HG03097 (cell line): Measurements from ENCODE around the gene DAP.
"Not testable (repeated sequence)": the region's sequence is repeated elsewhere in the genome, so short reads cannot be mapped to it uniquely, and the experiment has no call there.

Experiments used
- ATAC-seq: cut with Tn5 transposase; IDR thresholded peaks from one replicate; pipeline ENCODE4 v1.9.1; 2021; ENCODE audit not compliant: unreplicated experiment, low FRiP score

Gene DAP

GRCh38 chr5:10761185-10761932 lies at the start of gene DAP:
TSS of gene DAP (minus strand) at chr5:10761234. CDS start at chr5:10761068, 166 bp downstream.
- ATAC-seq: peak; percentile 78

DNA sequence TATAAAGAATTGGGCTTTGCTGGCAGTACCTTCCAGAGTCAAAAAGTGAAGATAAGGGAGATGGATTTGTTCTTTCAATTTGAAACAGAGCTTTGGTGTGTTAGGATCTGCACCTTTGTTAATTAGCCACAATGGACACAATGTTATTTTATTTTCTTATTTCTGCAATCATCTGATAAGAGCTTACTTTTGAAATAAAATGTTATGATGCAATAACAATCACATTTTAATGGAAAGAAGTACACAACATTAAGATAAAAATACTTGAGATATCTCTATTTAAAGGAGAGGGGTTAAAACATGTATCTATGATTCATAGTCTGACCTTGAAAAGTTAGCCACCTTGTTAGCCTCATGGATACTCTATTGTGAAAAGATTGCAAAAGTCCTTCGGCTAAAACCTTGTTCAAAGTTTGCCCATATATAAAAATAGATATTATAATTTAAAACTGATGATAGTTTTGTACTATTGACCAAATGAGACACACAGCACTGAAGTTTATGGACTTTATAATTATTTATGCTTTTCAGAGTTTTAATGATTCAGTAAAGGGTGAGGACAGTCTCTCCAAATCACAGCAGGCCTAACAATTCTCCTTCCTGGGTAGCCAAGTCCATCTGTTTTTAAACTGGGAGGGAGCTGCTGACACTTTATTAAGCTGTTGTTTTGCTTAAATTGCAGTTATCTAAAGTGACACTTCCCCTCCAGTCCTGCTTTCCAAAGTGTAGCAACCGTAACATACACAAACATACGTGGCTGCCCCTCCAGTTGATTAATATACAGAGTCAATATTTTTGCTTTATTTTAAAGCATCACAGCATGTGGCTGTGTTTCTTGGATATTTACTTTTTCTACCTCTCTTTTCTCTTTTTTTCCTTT lies 47.6 kb upstream of the DAP start:
- no peak for ATAC-seq

DNA sequence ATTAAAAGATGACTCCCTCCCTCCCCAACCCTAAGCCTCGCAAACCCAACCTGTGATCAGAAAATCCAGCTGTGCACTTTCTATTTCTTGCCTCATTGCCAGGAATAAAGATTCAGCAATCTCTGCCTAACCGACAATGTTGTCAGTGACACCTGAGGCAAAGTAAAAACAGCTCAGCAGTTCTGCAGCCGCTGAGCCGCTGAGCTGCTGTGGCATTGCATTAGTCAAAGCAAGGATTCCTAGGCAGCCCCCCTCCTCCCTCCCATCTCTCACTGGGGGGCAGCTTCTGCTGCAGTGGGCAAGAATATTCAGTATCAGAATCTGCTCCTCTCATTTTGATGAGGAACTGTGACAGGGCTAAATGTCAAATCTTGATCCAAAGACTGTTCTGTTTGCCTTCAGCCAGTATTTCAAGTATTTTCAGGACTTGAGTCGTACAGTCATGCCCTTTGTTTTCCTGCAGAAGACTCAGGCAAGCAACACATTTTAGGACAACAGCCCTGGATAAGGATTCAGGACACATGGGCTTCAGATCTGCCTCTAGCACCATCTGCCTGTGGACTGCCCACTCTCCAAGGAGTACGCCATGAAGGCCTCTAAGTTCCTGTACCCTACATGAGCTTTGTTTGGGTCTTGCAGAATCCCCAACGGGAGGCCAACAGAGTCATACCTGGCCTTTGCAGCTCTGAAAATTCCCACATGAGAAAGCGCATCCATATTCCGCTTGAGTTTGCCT lies 41.1 kb upstream of the DAP start:
- no peak for ATAC-seq

GRCh38 chr5:10800852-10801251 lies 39.8 kb upstream of the DAP start:
- ATAC-seq: no peak

GRCh38 chr5:10797261-10797660 lies 36.2 kb upstream of the DAP start:
- no peak for ATAC-seq

- ATAC-seq: no peak
Observed at GRCh38 chr5:10793785-10794184, 32.8 kb upstream of the DAP start.

GRCh38 chr5:10792336-10792735 lies 31.3 kb upstream of the DAP start:
- no peak for ATAC-seq

GRCh38 chr5:10789726-10790125 lies 28.7 kb upstream of the DAP start:
- ATAC-seq: no peak

- no peak for ATAC-seq
Observed at GRCh38 chr5:10789021-10789420, 28.0 kb upstream of the DAP start.

DNA sequence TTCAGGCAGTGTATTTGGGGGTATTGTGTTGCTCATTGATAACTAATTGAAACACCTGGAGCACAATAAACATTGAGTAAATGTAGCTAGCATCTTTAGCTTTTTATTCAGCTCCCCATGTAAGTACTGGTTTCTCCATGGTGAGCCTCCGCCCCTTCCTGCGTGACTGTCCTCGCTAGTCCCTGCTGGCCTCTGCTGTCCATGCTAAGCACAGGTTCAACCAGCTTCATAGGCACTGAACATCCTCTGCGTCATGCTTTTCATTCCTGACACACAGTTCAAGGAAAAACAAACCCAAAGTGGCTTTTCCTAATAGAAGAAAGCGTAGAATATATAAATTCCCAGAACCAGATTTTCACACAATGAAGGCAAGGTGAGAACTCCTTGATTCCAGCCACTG lies 27.3 kb upstream of the DAP start:
- no peak for ATAC-seq

GRCh38 chr5:10786835-10787234 lies 25.8 kb upstream of the DAP start:
- ATAC-seq: no peak

DNA sequence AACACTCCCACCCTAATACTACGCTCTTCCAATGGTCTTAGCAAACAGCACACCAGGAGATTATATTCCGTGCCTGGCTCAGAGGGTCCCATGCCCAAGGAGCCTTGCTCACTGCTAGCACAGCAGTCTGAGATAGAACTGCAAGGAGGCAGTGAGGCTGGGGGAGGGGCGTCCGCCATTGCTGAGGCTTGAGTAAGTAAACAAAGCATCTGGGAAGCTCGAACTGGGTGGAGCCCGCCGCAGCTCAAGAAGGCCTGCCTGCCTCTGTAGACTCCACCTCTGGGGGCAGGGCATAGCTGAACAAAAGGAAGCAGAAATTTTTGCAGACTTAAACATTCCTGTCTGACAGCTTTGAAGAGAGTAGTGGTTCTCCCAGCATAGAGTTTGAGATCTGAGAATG lies 19.2 kb upstream of the DAP start:
- ATAC-seq: not testable (repeated sequence)

DNA sequence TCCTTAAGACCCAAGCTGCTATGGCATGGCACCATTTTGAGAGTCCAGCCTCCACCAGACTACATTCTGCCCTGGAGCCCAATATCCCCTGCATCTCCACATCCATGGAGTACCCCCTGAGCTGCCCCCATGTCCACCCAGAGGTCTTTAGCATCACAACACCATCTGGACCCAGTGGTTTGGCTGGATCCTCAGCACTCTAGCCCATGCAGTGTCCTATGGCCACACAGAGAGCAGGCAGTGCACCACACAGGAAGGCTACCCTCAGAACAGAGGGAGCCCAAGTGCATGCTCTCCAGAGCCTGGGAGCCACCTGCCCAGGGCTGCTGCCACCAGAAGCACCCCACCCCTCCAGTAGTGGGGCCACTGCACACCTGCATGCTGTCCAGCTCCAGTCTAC lies 18.6 kb upstream of the DAP start:
- no peak for ATAC-seq

- no peak for ATAC-seq
Observed at GRCh38 chr5:10778179-10778910, 17.3 kb upstream of the DAP start.

- no peak for ATAC-seq
Observed at GRCh38 chr5:10775646-10776045, 14.6 kb upstream of the DAP start.

DNA sequence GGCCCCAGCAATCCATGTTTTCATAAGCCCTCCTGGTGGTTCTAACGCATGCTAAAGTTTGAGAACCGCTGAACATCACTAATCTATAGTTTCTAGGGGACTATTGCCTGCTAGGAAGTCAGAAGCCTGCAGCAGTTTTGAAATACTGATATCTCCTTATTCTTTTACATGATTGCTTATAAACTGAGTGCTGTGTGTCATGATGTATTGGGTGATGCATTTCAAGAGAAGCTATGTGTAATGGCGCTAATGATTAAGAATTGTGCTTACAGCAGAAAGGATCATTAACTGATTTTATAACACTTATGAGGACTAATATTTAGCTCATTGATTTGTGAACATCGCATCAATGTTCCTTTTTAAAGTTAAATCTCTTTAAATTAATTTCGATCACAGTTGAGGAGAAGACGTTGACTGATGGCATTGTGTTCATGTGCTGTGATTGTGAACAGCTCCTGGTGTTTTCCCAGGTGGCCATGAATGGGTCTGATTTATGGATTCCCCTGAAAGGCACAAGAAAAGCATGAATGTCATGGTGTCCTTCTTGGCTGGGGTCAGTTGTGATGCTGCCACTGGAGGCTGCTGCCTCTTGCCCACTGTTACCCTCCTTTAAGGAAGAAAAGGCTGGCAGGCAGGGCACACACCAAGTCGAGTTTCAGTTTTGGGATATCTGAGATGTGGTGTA lies 12.0 kb upstream of the DAP start:
- no peak for ATAC-seq

DNA sequence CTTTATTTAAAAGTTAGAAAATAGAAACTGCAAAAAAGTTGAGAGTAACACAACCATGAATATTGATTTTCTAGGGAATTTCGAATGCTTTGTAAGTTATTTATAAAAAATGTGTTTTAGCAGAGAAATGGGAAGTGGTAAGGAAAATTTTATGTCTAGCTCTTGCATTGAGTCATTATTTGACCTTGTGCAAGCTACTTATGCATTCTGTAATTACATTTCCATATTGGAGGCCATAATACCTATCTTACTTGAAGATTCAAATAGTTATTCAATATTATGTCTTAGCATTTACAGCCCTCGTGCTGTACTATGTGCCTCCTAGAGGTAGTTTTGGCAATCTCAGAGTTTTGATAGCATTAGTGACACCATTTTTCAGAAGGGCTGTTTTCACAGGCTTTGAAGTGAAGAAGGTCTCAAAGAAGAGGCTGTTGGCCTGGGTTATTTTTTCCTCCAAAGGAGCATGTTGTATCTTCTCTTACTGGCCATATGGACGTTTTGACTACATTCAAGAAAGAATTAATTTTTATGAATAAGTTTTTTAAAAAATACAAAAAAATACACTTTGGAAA lies 7.4 kb upstream of the DAP start:
- ATAC-seq: no peak

DNA sequence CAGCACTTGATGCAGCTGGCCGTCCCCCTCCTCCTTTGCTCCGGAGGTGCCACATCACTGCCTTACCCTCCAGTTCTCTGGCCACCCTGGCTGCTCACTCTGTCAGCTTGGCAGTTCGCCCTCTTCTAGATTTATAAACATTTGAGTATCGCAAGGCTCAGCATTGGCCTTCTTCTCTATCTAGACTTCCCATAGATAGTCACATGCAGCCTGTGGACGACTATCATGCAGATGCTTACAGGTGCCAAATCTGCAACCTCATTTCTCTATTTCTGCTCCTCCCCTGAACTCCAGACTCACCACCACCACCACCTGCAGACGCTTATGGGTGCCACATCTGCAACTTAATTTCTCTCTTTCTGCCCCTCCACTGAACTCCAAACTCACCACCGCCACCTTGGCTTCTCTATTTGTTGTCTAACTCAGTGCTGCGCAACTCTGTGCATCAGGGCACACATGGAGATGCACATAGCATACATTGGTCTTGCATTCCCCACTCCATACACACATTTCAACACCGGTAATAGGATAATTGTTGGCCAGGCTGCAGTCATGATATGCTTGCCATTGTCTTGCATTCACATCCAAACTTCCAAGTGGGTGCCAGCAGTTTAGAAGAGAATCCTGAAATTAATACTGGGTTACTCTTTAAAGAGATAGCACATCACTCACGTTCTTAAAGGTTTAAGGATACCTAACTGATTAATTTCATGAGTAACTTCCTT lies 1.9 kb upstream of the DAP start:
- ATAC-seq: no peak
